ENCODE measurements around the gene NDOR1. TPM values are rescaled to one million over a fixed set of nuclear protein-coding genes. Genes with fewer than 3 reads are reported as not detected.

Gene NDOR1
- total and polyA plus RNA-seq, 5 donors = 5.1 to 7.9 (median 5.3) TPM

DNA sequence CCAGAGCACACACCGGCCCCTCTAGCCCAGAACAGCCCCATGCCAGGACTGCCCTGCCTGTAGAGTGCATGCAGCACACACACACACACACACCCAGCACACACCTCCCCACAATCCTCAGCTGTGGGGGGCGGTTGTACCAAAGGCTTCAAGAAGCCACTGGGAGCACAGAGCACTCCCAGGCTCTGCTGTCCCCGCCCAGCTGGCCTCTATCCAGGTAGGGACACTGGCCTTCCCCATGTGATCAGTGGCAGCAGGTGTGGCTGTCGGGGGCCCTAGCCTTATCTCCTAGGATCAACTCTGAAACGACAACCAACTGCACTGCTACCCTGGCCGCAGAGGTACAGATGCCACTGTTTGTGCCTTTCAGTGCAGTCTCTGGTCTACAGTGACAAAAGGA, 19.1 kb upstream of the NDOR1 start:
- intact Hi-C loops (cut with DNase I) = no loop called here
- Histone ChIP-seq H3K4me1 (ENCODE audit: control insufficient read depth, insufficient read depth, low read length) (peaks cover 12% of the 10 kb centered on the region), H3K4me3 (ENCODE audit: low read length) (no peak overlapping the region), H3K27ac (ENCODE audit: low read length) (no peak overlapping the region), H3K27me3 (ENCODE audit: control insufficient read depth, insufficient read depth) (no peaks in the 10 kb centered on the region), H3K9me3 (ENCODE audit: control insufficient read depth, low read length) (no peaks in the 10 kb centered on the region)
- DNase-seq = no peak
- whole genome bisulfite sequencing = 79% methylated on average over 6 of the region's 6 CpGs
- ATAC-seq = no peak

DNA sequence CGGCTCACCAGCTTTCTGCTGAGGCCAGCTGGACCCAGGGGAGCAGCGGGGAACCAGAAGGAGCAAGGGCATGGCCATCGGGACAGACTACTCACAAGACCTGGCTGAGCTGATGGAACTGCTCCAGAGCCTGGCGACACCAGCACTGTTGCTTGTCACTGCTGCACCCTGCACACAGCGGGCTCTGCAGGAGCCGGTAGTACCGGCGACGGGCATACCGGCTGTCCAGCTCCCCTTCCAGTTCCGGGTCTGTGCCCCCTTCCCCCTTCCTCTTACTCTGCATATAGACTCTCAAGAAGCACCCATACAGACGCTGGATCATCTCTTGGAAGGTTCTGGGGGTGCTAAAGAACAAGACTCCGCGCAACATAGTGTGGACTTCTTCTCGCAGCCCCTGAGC, 18.1 kb upstream of the NDOR1 start:
- H3K9me3 ChIP-seq (ENCODE audit: control insufficient read depth, low read length) = no peaks in the 10 kb centered on the region
- H3K27ac ChIP-seq (ENCODE audit: low read length) = no peak overlapping the region
- peak overlapping the region; percentile 71 for H3K4me3 ChIP-seq (ENCODE audit: low read length)
- no peaks in the 10 kb centered on the region for H3K27me3 ChIP-seq (ENCODE audit: control insufficient read depth, insufficient read depth)
- DNase-seq (no peak), ATAC-seq (no peak)
- peaks cover 12% of the 10 kb centered on the region for H3K4me1 ChIP-seq (ENCODE audit: control insufficient read depth, insufficient read depth, low read length)
- intact Hi-C loops (cut with DNase I) = no loop called here
- WGBS = 85% methylated on average over 15 of the region's 15 CpGs

DNA sequence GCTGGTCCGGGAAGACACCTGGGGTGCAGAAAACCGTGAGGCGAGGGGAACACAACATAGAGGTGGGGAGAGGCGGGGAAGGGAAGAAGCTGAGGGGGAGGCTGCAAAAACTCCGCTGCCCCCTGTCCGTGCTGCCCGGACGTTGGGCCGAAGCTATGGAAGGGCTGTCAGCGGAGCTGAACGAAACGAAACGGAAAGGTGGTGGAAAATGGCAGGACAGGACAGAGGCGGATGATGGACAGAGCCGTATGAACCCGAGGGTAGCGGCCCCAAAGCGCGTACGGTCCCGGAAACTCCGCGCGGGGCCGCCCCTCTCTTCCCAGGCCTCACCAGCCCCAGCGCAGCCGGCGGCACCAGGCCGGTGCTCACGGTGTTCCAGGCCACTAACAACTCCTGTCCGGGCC, 17.4 kb upstream of the NDOR1 start:
- intact Hi-C loops (cut with DNase I) = no loop called here
- ATAC-seq = no peak
- H3K27ac ChIP-seq (ENCODE audit: low read length) = peak overlapping the region; percentile 31
- no peak for DNase-seq
- no peaks in the 10 kb centered on the region for H3K27me3 ChIP-seq (ENCODE audit: control insufficient read depth, insufficient read depth)
- H3K4me1 ChIP-seq (ENCODE audit: control insufficient read depth, insufficient read depth, low read length) = peaks cover 12% of the 10 kb centered on the region
- H3K9me3 ChIP-seq (ENCODE audit: control insufficient read depth, low read length) = no peaks in the 10 kb centered on the region
- peak overlapping the region; percentile 71 for H3K4me3 ChIP-seq (ENCODE audit: low read length)
- under 1% methylated on average over 31 of the region's 31 CpGs for WGBS

DNA sequence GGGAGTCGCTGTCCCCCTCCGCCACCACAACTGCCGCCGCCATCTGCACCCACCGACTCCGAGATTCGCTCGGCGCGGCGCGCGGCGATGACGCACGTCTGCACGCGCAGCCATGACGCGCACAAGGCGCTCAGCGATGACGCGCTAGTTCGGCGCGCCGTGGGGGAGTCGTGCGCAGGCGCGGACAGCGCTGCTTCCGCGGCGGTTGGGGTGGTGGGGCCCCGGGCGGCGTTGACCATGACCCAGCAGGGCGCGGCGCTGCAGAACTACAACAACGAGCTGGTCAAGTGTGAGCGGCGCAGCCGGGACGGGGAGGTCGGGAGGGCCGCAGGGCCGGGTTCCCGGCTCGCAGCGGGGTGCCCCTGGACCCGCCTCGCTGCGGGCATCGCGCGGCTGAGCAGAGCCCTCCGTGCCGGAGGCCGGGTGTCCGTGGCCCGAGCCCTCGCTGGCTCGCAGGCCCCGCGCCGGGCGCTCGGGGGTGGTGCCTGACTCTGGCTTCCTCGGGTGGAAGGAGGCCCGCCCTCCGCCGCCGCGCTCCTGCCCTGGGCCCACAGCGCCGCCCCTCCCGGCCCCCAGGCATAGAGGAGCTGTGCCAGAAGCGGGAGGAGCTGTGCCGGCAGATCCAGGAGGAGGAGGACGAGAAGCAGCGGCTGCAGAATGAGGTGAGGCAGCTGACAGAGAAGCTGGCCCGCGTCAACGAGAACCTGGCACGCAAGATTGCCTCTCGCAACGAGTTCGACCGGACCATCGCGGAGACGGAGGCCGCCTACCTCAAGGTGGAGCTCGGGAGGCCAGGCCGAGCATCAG, 16.8 kb upstream of the NDOR1 start, which contains the start of the genes ANAPC2 and SSNA1:
Gene ANAPC2 (minus strand): TSS at position 71 of the 807 bp plus-strand sequence. CDS start 28 bp downstream, at position 43.
Gene SSNA1 (plus strand): TSS at position 187 of the 807 bp plus-strand sequence. CDS start 51 bp downstream, at position 238.
- ATAC-seq (peak; percentile 89 to 90), DNase-seq (peak; percentile 94 to 98 (median 98))
- H3K27ac ChIP-seq (ENCODE audit: low read length) = peak within 1 kb of the TSS; percentile 66
- H3K27me3 ChIP-seq (ENCODE audit: control insufficient read depth, insufficient read depth) = no peaks in the 10 kb centered on the region
- H3K4me1 ChIP-seq (ENCODE audit: control insufficient read depth, insufficient read depth, low read length) = peaks cover 12% of the 10 kb centered on the region
- no peaks in the 10 kb centered on the region for H3K9me3 ChIP-seq (ENCODE audit: control insufficient read depth, low read length)
- intact Hi-C loops (cut with DNase I) = no loop called here
- H3K4me3 ChIP-seq (ENCODE audit: low read length) = peak within 1 kb of the TSS; percentile 71
- under 1% methylated on average over 98 of the region's 98 CpGs for WGBS

DNA sequence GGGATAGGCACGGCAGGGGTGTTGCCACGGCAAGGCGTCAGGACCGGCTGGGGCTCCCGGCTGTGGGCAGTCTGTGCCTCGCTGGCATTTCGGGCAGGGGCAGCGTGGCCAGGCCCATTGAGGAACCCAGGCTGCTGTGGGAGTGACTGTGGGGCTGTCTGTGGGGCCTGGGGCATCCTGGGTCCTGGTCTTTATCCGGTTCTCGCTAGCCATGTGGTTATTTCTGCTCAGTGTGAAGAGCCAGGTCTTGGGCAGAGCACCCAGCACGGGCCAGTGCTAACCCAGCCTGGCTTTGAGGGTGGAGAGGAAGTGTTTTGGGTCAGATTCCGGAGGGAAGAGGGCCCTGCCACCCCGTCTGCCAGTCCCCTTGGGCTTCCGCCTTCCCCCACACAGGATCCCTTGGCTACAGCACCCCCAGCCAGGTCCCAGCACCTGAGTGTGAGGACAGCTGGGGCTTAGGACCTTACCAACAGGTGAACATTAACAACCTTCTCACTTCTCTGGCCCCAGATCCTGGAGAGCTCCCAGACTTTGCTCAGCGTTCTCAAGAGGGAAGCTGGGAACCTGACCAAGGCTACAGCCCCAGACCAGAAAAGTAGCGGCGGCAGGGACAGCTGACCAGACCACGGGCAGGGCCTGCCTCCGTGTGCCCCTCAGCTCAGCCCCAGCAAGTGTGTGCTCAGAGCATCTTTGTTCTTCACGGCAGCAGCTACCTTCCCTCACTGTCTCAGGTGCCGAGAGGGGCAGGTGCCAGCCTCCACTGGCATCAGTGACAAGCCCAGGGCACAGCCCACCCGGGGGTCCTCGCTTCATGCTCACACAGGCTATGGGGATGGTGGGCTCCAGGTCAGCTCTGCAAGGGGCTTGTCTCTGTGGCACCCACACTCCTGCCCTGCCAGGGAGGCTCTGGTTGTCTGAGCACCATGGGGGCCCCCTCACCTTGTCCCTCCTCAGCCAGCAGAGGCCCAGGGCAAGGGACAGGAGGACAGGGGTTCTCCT, 15.9 kb upstream of the NDOR1 start:
- no peaks in the 10 kb centered on the region for H3K27me3 ChIP-seq (ENCODE audit: control insufficient read depth, insufficient read depth)
- WGBS = 31% methylated on average over 23 of the region's 23 CpGs
- DNase-seq (no peak), ATAC-seq (no peak)
- peak overlapping the region; percentile 66 for H3K27ac ChIP-seq (ENCODE audit: low read length)
- H3K9me3 ChIP-seq (ENCODE audit: control insufficient read depth, low read length) = no peaks in the 10 kb centered on the region
- peak overlapping the region; percentile 71 for H3K4me3 ChIP-seq (ENCODE audit: low read length)
- intact Hi-C loops (cut with DNase I) = no loop called here
- peaks cover 12% of the 10 kb centered on the region for H3K4me1 ChIP-seq (ENCODE audit: control insufficient read depth, insufficient read depth, low read length)

DNA sequence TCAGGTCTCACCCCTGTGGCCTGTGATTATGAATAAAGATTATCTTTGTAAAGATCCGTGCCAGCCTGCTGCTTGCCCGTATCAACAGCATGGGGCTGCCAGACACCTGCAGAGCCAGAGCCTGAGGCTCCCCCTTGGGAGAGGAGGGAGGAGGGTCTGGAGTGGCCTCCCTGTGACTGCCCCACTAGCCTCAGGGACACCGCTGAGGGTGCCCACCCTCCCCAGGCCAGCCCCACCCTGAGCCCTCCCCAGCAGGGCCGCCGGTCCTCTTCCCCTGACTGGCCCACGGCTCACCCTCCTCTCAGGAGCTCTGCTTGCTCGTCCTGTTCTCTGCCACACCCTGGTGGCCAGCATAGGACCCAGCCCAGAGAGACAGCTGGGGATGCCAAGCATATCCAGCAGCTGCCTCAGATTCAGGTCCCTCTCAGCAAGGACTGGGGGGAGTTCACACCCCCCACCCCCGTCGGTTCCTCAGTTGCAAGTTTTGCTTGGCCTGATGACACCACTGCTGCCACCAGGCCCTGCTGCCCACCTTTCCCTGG, 15.1 kb upstream of the NDOR1 start:
- H3K27ac ChIP-seq (ENCODE audit: low read length) = no peak overlapping the region

DNA sequence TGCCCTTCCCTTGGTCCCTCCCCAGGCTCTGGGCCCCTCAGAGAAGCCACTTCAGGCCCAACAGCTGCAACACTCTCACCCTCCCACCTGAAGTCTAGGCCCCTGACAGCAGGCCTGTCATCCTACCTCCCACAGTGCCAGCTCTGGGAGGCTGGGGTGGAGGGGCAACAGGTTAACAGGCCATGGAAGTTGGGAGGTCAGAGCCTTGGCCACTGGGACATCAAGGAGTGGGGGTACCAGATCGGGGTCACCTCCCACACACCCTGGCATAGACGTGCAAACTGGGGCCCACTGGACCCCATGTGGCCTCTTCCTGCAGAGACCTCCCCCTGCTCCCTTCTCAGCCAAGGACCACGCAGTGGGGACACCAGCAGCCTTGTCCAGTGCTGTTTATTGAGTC, 14.3 kb upstream of the NDOR1 start:
- Histone ChIP-seq H3K9me3 (ENCODE audit: control insufficient read depth, low read length) (no peaks in the 10 kb centered on the region), H3K4me1 (ENCODE audit: control insufficient read depth, insufficient read depth, low read length) (peaks cover 11% of the 10 kb centered on the region), H3K27me3 (ENCODE audit: control insufficient read depth, insufficient read depth) (no peaks in the 10 kb centered on the region), H3K27ac (ENCODE audit: low read length) (no peak overlapping the region), H3K4me3 (ENCODE audit: low read length) (no peak overlapping the region)
- DNase-seq = no peak
- intact Hi-C loops (cut with DNase I) = no loop called here
- WGBS = 73% methylated on average over 3 of the region's 3 CpGs
- no peak for ATAC-seq

More for the DNA sequence above, 15.1 kb upstream of the NDOR1 start:
- 81% methylated on average over 9 of the region's 9 CpGs for WGBS
- H3K4me1 ChIP-seq (ENCODE audit: control insufficient read depth, insufficient read depth, low read length) = peaks cover 12% of the 10 kb centered on the region
- intact Hi-C loops (cut with DNase I) = no loop called here
- no peaks in the 10 kb centered on the region for H3K9me3 ChIP-seq (ENCODE audit: control insufficient read depth, low read length)
- H3K27me3 ChIP-seq (ENCODE audit: control insufficient read depth, insufficient read depth) = no peaks in the 10 kb centered on the region
- DNase-seq = no peak
- no peak for ATAC-seq
- H3K4me3 ChIP-seq (ENCODE audit: low read length) = no peak overlapping the region

DNA sequence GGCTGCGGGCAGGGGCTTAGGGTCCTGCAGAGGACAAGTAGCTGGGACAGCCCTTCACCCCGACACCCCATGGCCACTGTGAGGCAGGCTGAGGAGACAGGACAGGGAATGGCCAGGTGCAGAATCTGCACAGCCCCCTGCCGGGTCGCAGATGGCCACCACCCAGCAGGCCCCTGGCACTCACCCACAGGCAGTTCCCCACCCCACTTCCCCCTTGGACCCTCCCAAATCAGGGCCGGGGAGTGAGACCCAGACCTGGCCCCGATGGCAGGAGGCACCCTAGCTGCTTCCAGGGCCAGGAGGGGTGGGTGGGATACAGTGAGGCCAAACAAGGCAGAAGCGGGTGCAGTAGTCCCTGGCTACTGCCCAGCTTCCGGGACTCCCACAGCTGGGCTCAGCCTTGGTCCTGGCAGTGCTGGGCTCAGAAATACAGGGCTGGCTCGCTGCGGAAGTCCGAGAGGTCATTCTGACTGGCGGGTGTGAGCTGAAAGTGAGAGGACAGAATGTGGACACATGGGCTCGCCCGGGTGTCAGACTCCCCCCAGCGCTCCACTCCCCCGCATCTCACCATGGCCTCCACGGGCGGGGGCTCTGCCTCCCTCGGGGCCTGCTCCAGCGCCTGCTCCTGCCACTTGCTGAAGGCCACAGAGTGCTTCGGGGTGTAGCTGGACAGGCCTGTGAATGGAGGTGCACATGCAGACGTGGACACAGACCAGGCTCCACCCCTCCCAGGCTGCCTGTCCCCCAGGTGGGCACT, 13.6 kb upstream of the NDOR1 start:
- no peak overlapping the region for H3K27ac ChIP-seq (ENCODE audit: low read length)

DNA sequence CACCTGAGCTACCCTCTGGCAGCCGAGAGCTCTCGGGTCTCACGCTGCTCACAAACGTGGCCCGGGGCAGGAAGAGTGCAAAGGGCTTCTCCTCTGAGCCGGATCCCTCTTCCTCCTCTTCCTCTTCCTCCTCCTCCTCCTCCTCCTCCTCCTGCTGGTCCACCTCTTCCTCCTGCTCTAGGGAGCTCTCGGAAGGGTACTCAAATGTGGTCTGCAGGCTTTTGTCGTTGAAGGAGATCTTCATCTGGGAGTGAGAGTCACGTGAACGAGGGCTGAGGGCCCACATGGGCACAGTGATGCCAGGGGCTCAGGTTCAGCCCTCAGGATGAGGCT, 13.1 kb upstream of the NDOR1 start:
- H3K9me3 ChIP-seq (ENCODE audit: control insufficient read depth, low read length) = no peaks in the 10 kb centered on the region
- no peak overlapping the region for H3K4me3 ChIP-seq (ENCODE audit: low read length)
- no peak for ATAC-seq
- 76% methylated on average over 10 of the region's 10 CpGs for WGBS
- H3K27ac ChIP-seq (ENCODE audit: low read length) = no peak overlapping the region
- peaks cover 4% of the 10 kb centered on the region for H3K4me1 ChIP-seq (ENCODE audit: control insufficient read depth, insufficient read depth, low read length)
- intact Hi-C loops (cut with DNase I) = no loop called here
- H3K27me3 ChIP-seq (ENCODE audit: control insufficient read depth, insufficient read depth) = no peaks in the 10 kb centered on the region
- DNase-seq = no peak

More for the DNA sequence above, 13.6 kb upstream of the NDOR1 start:
- Histone ChIP-seq H3K27me3 (ENCODE audit: control insufficient read depth, insufficient read depth) (no peaks in the 10 kb centered on the region), H3K9me3 (ENCODE audit: control insufficient read depth, low read length) (no peaks in the 10 kb centered on the region), H3K4me1 (ENCODE audit: control insufficient read depth, insufficient read depth, low read length) (peaks cover 9% of the 10 kb centered on the region), H3K4me3 (ENCODE audit: low read length) (no peak overlapping the region)
- ATAC-seq (no peak), DNase-seq (no peak)
- WGBS = 82% methylated on average over 22 of the region's 22 CpGs
- intact Hi-C loops (cut with DNase I) = no loop called here

DNA sequence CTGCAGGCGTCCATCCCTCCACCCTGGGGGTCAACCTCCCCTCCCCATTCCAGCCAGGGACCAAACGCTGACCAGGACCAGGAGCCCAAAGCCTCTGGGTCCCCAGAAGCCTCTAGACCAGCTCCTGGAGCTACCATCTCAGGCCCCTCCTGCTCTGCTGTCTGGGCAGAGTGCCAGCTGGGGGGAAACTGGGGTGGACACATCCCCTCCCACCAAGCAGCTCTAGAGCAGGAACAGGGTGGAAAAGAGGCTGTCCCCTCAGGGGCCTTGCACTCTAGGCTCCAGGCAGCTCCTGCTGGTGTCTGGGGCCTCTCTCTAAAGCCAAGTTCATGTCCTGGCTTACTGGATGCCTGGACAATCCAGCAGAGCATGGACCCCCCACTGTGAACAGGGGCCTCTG, 12.6 kb upstream of the NDOR1 start:
- H3K4me1 ChIP-seq (ENCODE audit: control insufficient read depth, insufficient read depth, low read length) = peaks cover 4% of the 10 kb centered on the region
- no peak for ATAC-seq
- intact Hi-C loops (cut with DNase I) = no loop called here

More for the DNA sequence above, 12.6 kb upstream of the NDOR1 start:
- H3K9me3 ChIP-seq (ENCODE audit: control insufficient read depth, low read length) = no peaks in the 10 kb centered on the region
- no peak overlapping the region for H3K27ac ChIP-seq (ENCODE audit: low read length)
- DNase-seq = no peak
- WGBS = 81% methylated on average over 2 of the region's 2 CpGs
- no peak overlapping the region for H3K4me3 ChIP-seq (ENCODE audit: low read length)
- no peaks in the 10 kb centered on the region for H3K27me3 ChIP-seq (ENCODE audit: control insufficient read depth, insufficient read depth)
